Left hindlimb (tissue), 1 donor: ENCODE measurements around the gene RREB1.
"Not testable (repeated sequence)": the region's sequence is repeated elsewhere in the genome, so short reads cannot be mapped to it uniquely, and the experiment has no call there.

Source experiments
- DNase-seq: peaks from one replicate; pipeline ENCODE4 v3.0.0-alpha.2; 2018

RREB1 gene

GRCh38 chr6:7268362-7268761 is 160.6 kb downstream of the RREB1 start:
- DNase-seq = no peak

- DNase-seq = no peak
These were observed 161.2 kb downstream of the RREB1 start for GRCh38 chr6:7268816-7269555.

- no peak for DNase-seq
These were observed 162.1 kb downstream of the RREB1 start for GRCh38 chr6:7269816-7270215.

- DNase-seq = no peak
These were observed 162.8 kb downstream of the RREB1 start for GRCh38 chr6:7270320-7271204.

- no peak for DNase-seq
These were observed 163.4 kb downstream of the RREB1 start for GRCh38 chr6:7271205-7271534.

- no peak for DNase-seq
These were observed 165.9 kb downstream of the RREB1 start for GRCh38 chr6:7273709-7274108.

GRCh38 chr6:7274525-7274924 is 166.8 kb downstream of the RREB1 start:
- not testable (repeated sequence) for DNase-seq

GRCh38 chr6:7276199-7276524 is 168.4 kb downstream of the RREB1 start:
- DNase-seq = no peak

- no peak for DNase-seq
These were observed 174.5 kb downstream of the RREB1 start for GRCh38 chr6:7282097-7282906.

- no peak for DNase-seq
These were observed 175.9 kb downstream of the RREB1 start for GRCh38 chr6:7283676-7284075.

- DNase-seq = no peak
These were observed 177.7 kb downstream of the RREB1 start for GRCh38 chr6:7285416-7285815.

- no peak for DNase-seq
These were observed 182.3 kb downstream of the RREB1 start for GRCh38 chr6:7290079-7290478.

- DNase-seq = no peak
These were observed 185.0 kb downstream of the RREB1 start for GRCh38 chr6:7292596-7293255.

GRCh38 chr6:7295916-7296315 is 188.2 kb downstream of the RREB1 start:
- no peak for DNase-seq

- DNase-seq = no peak
These were observed 188.8 kb downstream of the RREB1 start for GRCh38 chr6:7296602-7297001.

GRCh38 chr6:7298113-7298512 is 190.4 kb downstream of the RREB1 start:
- DNase-seq = no peak

- DNase-seq = no peak
These were observed 193.2 kb downstream of the RREB1 start for GRCh38 chr6:7300926-7301325.
